GM06990 (cell line): Measurements from ENCODE around the gene NHSL2.

Source experiments
- DNase-seq: peaks from one replicate; pipeline ENCODE4 v3.0.0-alpha.2; 2011; ENCODE audit not compliant: insufficient read length; ENCODE audit errors: extremely low read depth
- H3K27me3 ChIP-seq: replicated peaks from 2 replicates; pipeline ENCODE4 v1.6.0; 2011; ENCODE audit warnings: low read length; ENCODE audit not compliant: control insufficient read depth, insufficient read depth
- H3K36me3 ChIP-seq: 2 replicates; pipeline ENCODE4 v1.5.1; 2011; ENCODE audit warnings: low read length; ENCODE audit not compliant: control insufficient read depth, insufficient read depth
- H3K4me3 ChIP-seq: replicated peaks from 2 replicates; pipeline ENCODE4 v1.5.1; 2011; ENCODE audit warnings: low read depth, mild to moderate bottlenecking, control low read depth, low read length
- CTCF ChIP-seq: IDR thresholded peaks from 2 replicates; pipeline ENCODE4 v1.5.1; 2011; ENCODE audit warnings: low read length, control low read depth, mild to moderate bottlenecking, inconsistent platforms; ENCODE audit not compliant: insufficient read depth, poor library complexity, severe bottlenecking

NHSL2 gene

GRCh38 chrX:72176981-72177380, 266.3 kb downstream of the NHSL2 start:
- TF ChIP-seq CTCF: no peak
- no peaks in the 10 kb centered on the region for H3K36me3 ChIP-seq
- DNase-seq: no peak
- H3K27me3 ChIP-seq: no peaks in the 10 kb centered on the region
- no peak overlapping the region for H3K4me3 ChIP-seq

- no peaks in the 10 kb centered on the region for H3K27me3 ChIP-seq
- no peaks in the 10 kb centered on the region for H3K36me3 ChIP-seq
- H3K4me3 ChIP-seq: peak overlapping the region; percentile 59
- no peak for TF ChIP-seq CTCF
- no peak for DNase-seq
Measured at GRCh38 chrX:72180539-72180938, 269.9 kb downstream of the NHSL2 start.

GRCh38 chrX:72181178-72182125, 270.8 kb downstream of the NHSL2 start, which contains the start of gene PIN4:
TSS of gene PIN4 (plus strand) at chrX:72181757. CDS start at chrX:72181786, 29 bp downstream.
- Histone ChIP-seq H3K36me3 (no peaks in the 10 kb centered on the region), H3K27me3 (no peaks in the 10 kb centered on the region), H3K4me3 (peak within 1 kb of the TSS; percentile 76)
- TF ChIP-seq CTCF: no peak
- peak; percentile 94 for DNase-seq

GRCh38 chrX:72182924-72183323, 272.3 kb downstream of the NHSL2 start:
- no peak for DNase-seq
- no peak overlapping the region for H3K4me3 ChIP-seq

GRCh38 chrX:72201836-72202536, 291.3 kb downstream of the NHSL2 start:
- Histone ChIP-seq H3K36me3 (no peaks in the 10 kb centered on the region; the same call in 1 of the 2 replicates), H3K27me3 (no peaks in the 10 kb centered on the region), H3K4me3 (no peak overlapping the region)
- DNase-seq: no peak
- no peak for TF ChIP-seq CTCF

More at GRCh38 chrX:72182924-72183323, 272.3 kb downstream of the NHSL2 start:
- no peak for TF ChIP-seq CTCF
- Histone ChIP-seq H3K36me3 (no peaks in the 10 kb centered on the region; the same call in 1 of the 2 replicates), H3K27me3 (no peaks in the 10 kb centered on the region)
